Stimulated activated CD8-positive, alpha-beta memory T cell treated with anti-CD3 and anti-CD28 coated beads, Interleukin-15, amount 100 ng/mL, for 1 hour (primary cell): ENCODE results near the gene ADAMTSL1.

Experiments
- DNase-seq: peaks from one replicate; pipeline ENCODE4 v3.0.0-alpha.2; 2020; ENCODE audit warnings: low read depth

Gene ADAMTSL1

DNA sequence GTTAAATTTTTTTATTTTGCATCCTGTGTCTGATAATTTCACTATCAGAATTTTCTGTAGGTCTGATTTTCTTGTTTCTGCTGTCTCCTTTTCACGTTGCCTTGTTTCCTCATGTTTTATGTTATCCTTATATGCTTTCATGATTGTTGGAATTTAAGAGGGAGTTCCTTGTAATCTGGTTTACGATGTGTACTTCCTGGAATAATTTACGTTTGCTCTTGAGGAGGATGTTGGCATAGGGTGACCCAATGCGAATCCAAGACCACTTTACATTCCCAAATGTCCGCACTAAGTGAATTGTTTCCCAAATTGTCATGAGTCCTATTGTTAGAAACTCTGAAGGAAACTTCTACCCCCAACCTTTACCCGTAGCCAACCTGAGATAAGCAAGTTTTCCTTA is 80.3 kb downstream of the ADAMTSL1 start:
- no peak for DNase-seq

GRCh38 chr9:18555105-18555883 is 81.3 kb downstream of the ADAMTSL1 start:
- no peak for DNase-seq

DNA sequence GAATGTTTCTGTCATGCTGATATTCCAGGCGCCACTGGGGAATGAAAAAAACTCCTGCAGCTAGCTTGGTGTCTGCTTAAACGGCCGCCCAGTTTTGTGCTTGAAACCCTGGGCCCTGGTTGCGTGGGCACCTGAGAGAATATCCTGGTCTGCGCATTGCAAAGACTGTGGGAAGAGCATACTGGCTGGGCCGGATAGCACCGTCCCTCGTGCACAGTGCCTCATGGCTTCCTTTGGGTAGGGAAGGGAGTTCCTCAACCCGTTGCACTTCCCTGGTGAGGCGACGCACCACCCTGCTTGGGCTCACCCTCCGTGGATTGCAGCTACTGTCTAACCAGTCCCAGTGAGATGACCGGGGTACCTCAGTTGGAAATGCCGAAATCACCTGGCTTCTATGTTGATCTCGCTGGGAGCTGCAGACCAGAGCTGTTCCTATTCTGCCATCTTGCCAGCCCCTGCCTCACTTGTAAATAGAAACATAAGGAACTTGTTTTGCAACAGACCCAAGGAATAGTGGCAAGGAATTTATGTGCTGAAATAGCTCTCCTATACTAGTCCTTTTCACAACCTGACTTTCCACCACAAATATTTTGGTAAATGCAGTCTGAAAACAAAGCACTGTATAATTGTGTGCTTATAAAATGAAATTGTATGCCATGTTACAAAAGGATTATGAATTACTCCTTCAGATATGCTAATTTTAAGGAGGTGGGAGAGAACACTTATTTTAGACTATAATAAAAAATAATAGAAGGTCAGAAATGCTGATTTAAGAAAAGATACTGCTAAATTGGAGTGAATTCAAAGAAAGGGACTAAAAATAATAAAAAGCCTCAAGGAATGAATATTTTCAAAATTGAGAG is 90.3 kb downstream of the ADAMTSL1 start:
- no peak for DNase-seq

DNA sequence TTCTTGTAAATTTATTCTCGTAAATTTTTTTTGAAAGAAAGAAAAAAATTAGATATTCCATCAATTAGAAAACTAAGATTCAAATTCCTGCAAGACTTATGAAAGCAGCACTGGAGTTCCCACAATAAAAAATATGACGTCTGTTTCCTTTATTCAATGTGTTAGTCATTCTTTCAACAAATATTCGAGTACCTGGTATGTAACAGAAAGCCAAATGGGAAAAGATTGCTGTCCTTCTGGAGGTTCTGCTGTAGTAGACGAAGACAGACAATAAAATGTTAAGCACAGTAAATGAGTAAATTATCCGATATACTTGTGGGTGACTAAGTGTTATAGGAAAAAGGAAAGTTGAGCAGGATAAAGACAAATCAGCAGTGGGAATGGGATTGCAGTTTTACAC is 92.2 kb downstream of the ADAMTSL1 start:
- no peak for DNase-seq

DNA sequence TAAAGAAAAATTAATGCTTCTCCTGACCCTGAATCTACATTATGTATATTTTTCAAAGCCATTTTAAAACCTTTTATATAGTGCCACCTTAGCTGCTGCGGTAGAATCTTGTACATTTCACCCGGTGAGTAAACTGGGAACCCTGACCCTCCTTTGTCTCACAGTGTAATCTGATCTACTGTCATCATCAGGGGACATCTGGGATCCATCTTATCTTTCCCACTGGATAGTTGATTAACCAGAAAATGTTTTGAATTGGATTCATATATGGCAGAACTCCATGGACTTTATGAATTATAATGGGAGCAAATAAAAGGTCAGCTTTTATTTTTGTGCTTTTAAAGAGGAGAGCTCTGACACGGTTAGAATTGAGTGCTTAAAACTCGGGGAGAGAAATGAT is 95.0 kb downstream of the ADAMTSL1 start:
- no peak for DNase-seq

DNA sequence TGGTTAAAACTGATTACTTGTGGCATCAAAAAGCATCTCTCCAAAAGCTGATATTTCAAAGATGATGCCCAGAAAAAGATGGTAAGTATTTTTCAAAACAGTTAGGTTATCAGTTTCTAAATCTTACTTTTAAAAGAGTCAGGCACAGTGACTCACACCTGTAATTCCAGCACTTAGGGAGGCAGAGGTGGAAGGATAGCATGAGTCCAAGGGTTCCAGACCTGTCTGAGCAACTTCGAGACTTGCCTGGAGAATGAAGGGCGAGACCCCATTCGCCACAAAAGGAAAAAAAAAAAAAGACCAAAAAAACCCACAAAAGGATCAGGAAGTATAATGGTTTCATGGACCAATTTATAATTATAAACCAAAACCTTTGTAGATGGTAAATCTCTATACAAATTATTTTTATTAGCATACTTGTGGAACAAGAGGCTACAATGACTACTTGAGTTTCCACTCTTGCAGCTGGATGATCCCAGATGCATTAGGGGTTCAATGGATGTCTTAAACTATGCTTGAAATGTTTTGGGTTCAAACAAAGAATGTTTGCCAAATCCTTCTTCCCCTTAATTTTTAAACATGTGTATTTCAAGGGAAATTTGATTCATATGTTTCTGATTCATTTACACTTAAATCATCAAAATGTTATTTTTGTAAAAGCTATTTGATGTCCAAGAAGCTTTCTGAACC is 96.1 kb downstream of the ADAMTSL1 start:
- DNase-seq, result no peak

DNA sequence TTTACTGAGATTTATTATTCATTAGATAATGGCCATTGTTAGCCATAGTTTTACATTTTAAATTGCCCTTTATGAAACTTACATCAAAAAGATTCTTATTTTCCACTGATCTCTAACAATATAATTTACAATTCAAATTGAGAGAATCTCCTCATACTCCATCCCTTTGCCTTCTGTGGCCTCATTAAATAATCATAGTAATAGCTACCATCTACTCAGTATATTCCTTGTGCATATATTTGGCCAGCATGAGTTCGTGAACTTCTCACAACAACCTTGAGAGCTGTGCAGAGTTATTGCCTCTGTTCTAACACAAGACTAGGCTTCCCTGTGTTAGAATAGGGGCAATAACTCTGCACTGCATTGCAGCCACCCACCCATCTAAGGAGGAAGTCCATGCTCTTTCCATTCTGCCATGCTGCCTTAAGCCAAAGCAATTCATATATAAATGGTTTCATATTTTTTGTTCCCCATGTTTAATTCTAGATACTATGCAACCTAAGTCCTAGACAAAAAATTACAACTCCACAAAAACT is 99.1 kb downstream of the ADAMTSL1 start:
- DNase-seq, result no peak

DNA sequence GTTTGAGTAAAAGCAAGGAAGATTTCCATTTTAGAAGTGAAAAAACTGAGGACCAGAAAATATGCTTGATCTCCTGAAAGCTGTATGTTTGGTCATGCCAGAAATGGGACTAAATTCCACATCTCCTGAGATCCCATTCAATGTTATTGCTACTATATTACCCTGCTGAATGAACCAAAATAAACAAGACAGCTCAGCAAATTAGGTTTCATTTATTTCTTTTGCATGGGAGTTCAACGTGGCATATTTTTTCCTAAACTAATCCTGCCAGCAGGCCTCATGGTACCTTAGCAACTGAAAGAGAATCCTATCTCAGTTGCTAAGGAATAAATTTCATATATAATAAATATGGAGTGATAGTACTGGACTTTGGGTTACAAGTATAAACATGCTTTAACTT is 101.7 kb downstream of the ADAMTSL1 start:
- DNase-seq, result no peak

GRCh38 chr9:18579536-18579935 is 105.6 kb downstream of the ADAMTSL1 start:
- no peak for DNase-seq

DNA sequence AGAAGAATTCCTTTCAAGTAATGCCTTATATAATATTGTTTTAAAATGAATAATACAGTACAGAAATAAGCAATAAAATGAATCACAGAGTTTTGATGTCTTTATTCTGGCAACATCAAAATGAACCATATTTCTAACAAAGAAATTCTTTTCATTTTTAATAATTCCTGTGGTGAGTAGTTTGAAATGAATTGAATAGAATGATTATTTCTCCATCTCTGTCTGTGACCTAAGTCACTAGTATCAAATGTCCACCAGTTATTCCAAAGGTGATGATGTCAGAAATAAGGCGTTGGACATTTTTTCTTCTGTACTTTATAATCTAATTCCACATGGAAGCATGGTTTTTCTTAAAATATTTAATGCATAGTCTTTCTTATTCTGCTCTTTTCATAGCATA is 106.2 kb downstream of the ADAMTSL1 start:
- no peak for DNase-seq

DNA sequence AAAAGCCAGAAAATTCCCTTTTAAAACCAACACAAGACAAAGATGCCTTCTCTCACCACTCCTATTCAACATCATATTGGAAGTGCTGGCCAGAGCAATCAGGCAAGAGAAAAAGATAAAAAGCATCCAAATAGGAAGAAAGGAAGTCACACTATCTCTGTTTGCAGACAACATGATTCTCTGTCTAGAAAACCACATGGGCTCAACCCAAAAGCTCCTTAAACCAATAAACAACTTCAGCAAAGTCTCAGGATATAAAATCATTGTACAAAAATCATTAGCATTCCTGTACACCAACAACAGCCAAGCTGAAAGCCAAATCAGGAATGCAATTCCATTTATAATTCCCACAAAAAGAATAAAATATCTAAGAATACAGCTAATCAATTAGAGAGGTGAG is 112.0 kb downstream of the ADAMTSL1 start:
- no peak for DNase-seq

DNA sequence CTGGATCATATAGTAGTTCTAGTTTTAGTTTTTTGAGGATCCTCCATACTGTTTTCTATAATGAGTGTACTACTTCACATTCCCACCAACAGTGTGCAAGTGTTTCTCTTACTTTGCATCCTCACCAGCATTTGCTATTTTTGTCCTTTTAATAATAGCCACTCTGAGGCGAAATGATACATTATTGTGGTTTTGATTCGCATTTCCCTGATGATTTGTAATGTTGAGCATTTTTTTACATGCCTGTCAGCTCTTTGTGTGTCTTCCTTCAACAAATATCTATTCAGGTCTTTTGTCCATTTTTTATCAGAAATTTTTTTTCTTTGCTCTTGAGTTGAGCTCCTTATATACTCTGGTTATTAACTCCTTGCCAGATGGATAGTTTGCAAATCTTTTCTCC is 114.0 kb downstream of the ADAMTSL1 start:
- DNase-seq, result no peak

GRCh38 chr9:18591261-18591660 is 117.3 kb downstream of the ADAMTSL1 start:
- no peak for DNase-seq

DNA sequence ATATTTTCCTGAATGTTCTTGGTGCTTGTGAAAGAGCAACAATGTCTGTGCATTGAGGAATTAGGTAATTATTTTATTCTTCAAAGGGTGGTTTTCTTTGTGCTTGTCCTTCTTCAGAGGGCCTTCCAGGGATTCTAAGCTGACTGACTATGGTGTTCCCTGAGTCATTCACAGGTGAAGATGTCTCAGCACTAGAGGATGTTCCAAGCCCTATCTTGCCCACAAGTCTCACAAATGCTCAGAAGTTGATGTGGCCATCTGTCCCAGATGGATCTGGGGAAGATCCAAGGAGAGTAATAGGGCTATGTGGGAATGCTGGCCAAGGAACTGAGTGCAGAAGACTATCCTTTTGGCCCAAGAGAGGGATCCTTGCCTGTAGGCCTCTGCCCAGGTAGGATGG is 120.9 kb downstream of the ADAMTSL1 start:
- no peak for DNase-seq

- no peak for DNase-seq
Observed at GRCh38 chr9:18595597-18595996, 121.6 kb downstream of the ADAMTSL1 start.

- DNase-seq, result no peak
Observed at GRCh38 chr9:18596920-18597319, 123.0 kb downstream of the ADAMTSL1 start.

GRCh38 chr9:18598969-18599368 is 125.0 kb downstream of the ADAMTSL1 start:
- no peak for DNase-seq

GRCh38 chr9:18601026-18601425 is 127.1 kb downstream of the ADAMTSL1 start:
- no peak for DNase-seq

DNA sequence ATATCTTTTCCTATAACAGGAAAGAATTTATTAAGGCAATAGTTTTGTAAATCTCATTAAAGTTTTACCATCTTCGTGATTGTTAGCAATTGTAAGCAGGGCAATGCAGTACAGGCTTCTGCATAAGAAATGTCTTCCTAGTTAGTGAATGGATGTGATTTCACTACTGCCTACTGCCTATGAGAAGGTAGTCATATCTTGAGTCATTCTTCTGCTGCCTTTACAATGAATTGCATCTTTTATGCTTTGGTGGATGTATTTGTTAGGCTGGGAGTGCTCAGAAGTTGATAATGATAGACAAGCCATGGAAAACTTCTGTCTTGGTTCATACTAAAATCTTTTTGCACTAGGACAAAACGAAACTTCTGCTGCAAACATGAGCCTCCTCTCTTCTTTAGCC is 128.0 kb downstream of the ADAMTSL1 start:
- no peak for DNase-seq

- DNase-seq, result no peak
Observed at GRCh38 chr9:18604767-18605730, 131.1 kb downstream of the ADAMTSL1 start.

DNA sequence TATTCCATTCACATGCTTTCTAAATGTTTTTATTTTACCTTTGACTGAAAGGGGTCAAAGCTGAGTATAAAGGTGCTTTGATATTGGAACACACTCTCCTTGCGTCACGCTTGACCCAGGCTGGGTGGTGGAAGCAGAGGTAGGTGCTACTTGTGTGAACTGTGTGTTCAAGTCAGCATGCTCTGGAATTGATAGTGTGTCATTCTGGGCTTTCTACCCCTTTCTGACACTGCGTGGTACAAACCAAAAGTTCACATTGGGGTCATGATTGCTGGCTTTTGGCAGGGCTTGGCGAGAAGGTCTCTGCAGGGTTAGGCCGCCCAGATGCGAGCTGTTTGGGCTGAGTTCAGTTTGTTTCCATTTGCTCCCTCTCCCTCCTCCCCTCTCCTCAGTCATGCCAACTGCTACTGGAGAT is 131.8 kb downstream of the ADAMTSL1 start:
- no peak for DNase-seq
